Astrocyte (in vitro differentiated cells and primary cell): Measurements from ENCODE around the gene AKAP12.

Experiments
- EZH2 ChIP-seq: IDR thresholded peaks from 2 replicates; pipeline ENCODE4 v1.6.1; 2012; ENCODE audit warnings: mild to moderate bottlenecking, low read length, inconsistent platforms; ENCODE audit not compliant: insufficient read depth
- TF ChIP-seq, protein P1 (sequence below): IDR thresholded peaks from 2 replicates; pipeline ENCODE4 v1.5.1; 2011; ENCODE audit warnings: low read depth, mild to moderate bottlenecking, inconsistent platforms, low read length, moderate library complexity; ENCODE audit not compliant: insufficient read depth

GRCh38 chr6:151351146-151351700, 111.5 kb downstream of the AKAP12 start:
- TF ChIP-seq, protein P1, sequence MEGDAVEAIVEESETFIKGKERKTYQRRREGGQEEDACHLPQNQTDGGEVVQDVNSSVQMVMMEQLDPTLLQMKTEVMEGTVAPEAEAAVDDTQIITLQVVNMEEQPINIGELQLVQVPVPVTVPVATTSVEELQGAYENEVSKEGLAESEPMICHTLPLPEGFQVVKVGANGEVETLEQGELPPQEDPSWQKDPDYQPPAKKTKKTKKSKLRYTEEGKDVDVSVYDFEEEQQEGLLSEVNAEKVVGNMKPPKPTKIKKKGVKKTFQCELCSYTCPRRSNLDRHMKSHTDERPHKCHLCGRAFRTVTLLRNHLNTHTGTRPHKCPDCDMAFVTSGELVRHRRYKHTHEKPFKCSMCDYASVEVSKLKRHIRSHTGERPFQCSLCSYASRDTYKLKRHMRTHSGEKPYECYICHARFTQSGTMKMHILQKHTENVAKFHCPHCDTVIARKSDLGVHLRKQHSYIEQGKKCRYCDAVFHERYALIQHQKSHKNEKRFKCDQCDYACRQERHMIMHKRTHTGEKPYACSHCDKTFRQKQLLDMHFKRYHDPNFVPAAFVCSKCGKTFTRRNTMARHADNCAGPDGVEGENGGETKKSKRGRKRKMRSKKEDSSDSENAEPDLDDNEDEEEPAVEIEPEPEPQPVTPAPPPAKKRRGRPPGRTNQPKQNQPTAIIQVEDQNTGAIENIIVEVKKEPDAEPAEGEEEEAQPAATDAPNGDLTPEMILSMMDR, result no peak
- no peak for TF ChIP-seq EZH2
